Measurements from ENCODE around the gene MSL3. TPM values are rescaled to one million over a fixed set of nuclear protein-coding genes. Genes with fewer than 3 reads are reported as not detected.

MSL3 gene
- polyA plus RNA-seq, 2 of the 4 experiments (the other 2 are of a cell fraction), result 32.4 to 51.7 TPM

DNA sequence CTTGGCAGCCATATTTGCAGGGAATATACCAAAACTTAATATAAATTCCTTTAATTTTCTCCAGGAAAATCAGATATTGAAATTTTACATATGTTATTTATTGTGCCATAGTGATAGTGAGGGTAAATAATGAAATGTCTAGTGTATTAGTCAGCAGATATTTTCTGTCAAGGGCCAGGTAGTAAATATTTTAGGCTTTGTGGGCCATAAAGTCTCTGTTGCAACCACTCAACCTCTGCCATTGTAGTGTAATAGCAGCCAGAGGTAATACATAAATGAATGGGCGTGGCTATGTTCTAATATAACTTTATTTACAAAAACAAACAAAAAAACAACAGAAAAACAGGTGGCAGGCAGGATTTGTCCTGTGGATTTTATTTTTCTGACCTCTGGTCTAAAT is 33.5 kb downstream of the MSL3 start:
- no peak for FAIRE-seq
- no peak for ATAC-seq
- CTCF ChIA-PET, result no interaction called here

GRCh38 chrX:11792461-11793421 is 34.7 kb downstream of the MSL3 start:
- no peak for TF ChIP-seq RAD21 (conservative IDR thresholded peaks at IDR 0.05 in 1 of 2, IDR thresholded peaks at IDR 0.05 in 1 of 2)
- TF ChIP-seq, protein P1, sequence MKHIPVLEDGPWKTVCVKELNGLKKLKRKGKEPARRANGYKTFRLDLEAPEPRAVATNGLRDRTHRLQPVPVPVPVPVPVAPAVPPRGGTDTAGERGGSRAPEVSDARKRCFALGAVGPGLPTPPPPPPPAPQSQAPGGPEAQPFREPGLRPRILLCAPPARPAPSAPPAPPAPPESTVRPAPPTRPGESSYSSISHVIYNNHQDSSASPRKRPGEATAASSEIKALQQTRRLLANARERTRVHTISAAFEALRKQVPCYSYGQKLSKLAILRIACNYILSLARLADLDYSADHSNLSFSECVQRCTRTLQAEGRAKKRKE (CRISPR knock-in tag; IDR thresholded peaks at IDR 0.05; ENCODE audit: low read depth), result no peak
- TF ChIP-seq RNF2 (IDR thresholded peaks at IDR 0.05; ENCODE audit: borderline replicate concordance, low read depth), result no peak
- TF ChIP-seq NR3C1 (IDR thresholded peaks at IDR 0.05), result no peak
- no peak for TF ChIP-seq MAX (IDR thresholded peaks at IDR 0.05)
- no peak for TF ChIP-seq GATA3 (IDR thresholded peaks at IDR 0.05; ENCODE audit: borderline replicate concordance)
- no peak for TF ChIP-seq CBX8 (IDR thresholded peaks at IDR 0.05)
- TF ChIP-seq CTCF (IDR thresholded peaks at IDR 0.05), result no peak
- TF ChIP-seq MYC (IDR thresholded peaks at IDR 0.05; ENCODE audit: borderline replicate concordance, low read length), result no peak
- no peak for TF ChIP-seq HMGXB4 (CRISPR knock-in tag; IDR thresholded peaks at IDR 0.05; ENCODE audit: borderline replicate concordance)
- TF ChIP-seq, protein P2, sequence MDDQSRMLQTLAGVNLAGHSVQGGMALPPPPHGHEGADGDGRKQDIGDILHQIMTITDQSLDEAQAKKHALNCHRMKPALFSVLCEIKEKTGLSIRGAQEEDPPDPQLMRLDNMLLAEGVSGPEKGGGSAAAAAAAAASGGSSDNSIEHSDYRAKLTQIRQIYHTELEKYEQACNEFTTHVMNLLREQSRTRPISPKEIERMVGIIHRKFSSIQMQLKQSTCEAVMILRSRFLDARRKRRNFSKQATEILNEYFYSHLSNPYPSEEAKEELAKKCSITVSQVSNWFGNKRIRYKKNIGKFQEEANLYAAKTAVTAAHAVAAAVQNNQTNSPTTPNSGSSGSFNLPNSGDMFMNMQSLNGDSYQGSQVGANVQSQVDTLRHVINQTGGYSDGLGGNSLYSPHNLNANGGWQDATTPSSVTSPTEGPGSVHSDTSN (IDR thresholded peaks at IDR 0.05), result no peak
- no peak for TF ChIP-seq HOXB5 (CRISPR knock-in tag; IDR thresholded peaks at IDR 0.05)
- TF ChIP-seq POLR2A (IDR thresholded peaks at IDR 0.05; ENCODE audit: low read length), result no peak
- TF ChIP-seq JUN (IDR thresholded peaks at IDR 0.05), result no peak
- Histone ChIP-seq H3K4me3 (no peak overlapping the region), H3K27ac (no peak overlapping the region), H3K4me2 (no peak overlapping the region), H3K9me3 (no peaks in the 10 kb centered on the region), H3K4me1 (no peaks in the 10 kb centered on the region)
- DNase-seq (ENCODE audit: low read depth in 1 of 2, low spot score in 1 of 2), result peak in 1 of 2 experiments; percentile 7
- FAIRE-seq, result no peak
- POLR2A ChIA-PET, result no interaction called here
- 53% methylated on average over 8 of the region's 8 CpGs for WGBS (ENCODE audit: missing lambda C conversion rate)
- CTCF ChIA-PET, result no interaction called here
- no peak for ATAC-seq

More for the DNA sequence above, 33.5 kb downstream of the MSL3 start:
- POLR2A ChIA-PET, result no interaction called here
- no peak for DNase-seq (ENCODE audit: low read depth in 1 of 2, low spot score in 1 of 2)
- 43% methylated on average over 1 of the region's 1 CpG for WGBS (ENCODE audit: missing lambda C conversion rate)
- no peak overlapping the region for H3K4me3 ChIP-seq
- no peak overlapping the region for H3K27ac ChIP-seq
- H3K9me3 ChIP-seq, result no peaks in the 10 kb centered on the region
- H3K4me1 ChIP-seq, result peaks cover 6% of the 10 kb centered on the region; the same call in 1 of the 3 replicates
- no peak overlapping the region for H3K4me2 ChIP-seq
- TF ChIP-seq ZNF302 (CRISPR knock-in tag; IDR thresholded peaks at IDR 0.05) (no peak), KDM1A (IDR thresholded peaks at IDR 0.05; ENCODE audit: low read depth) (no peak), ZFP36 (IDR thresholded peaks at IDR 0.05; ENCODE audit: borderline replicate concordance, partially characterized antibody) (no peak), SREBF2 (IDR thresholded peaks at IDR 0.05) (no peak), HMGXB4 (CRISPR knock-in tag; IDR thresholded peaks at IDR 0.05; ENCODE audit: borderline replicate concordance) (no peak), MAZ (IDR thresholded peaks at IDR 0.05; ENCODE audit: borderline replicate concordance, low read depth, low read length) (no peak), ZSCAN20 (CRISPR knock-in tag; IDR thresholded peaks at IDR 0.05) (no peak), JUN (IDR thresholded peaks at IDR 0.05) (no peak), RNF2 (IDR thresholded peaks at IDR 0.05; ENCODE audit: borderline replicate concordance, low read depth) (no peak), KDM5A (IDR thresholded peaks at IDR 0.05) (no peak), HDAC2 (IDR thresholded peaks at IDR 0.05) (no peak), FOXS1 (CRISPR knock-in tag; IDR thresholded peaks at IDR 0.05) (no peak), FOSL2 (IDR thresholded peaks at IDR 0.05) (no peak), FOSL2 (CRISPR knock-in tag; IDR thresholded peaks at IDR 0.05) (no peak), FOSB (CRISPR knock-in tag; IDR thresholded peaks at IDR 0.05) (no peak), MYC (IDR thresholded peaks at IDR 0.05; ENCODE audit: borderline replicate concordance, low read length) (no peak), BHLHE40 (IDR thresholded peaks at IDR 0.05; ENCODE audit: low read depth, low read length) (no peak), CHD4 (IDR thresholded peaks at IDR 0.05; ENCODE audit: borderline replicate concordance) (no peak), EHMT2 (IDR thresholded peaks at IDR 0.05; ENCODE audit: low read depth) (no peak)
- TF ChIP-seq, protein P3, sequence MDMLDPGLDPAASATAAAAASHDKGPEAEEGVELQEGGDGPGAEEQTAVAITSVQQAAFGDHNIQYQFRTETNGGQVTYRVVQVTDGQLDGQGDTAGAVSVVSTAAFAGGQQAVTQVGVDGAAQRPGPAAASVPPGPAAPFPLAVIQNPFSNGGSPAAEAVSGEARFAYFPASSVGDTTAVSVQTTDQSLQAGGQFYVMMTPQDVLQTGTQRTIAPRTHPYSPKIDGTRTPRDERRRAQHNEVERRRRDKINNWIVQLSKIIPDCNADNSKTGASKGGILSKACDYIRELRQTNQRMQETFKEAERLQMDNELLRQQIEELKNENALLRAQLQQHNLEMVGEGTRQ (IDR thresholded peaks at IDR 0.05), result no peak
